Hematopoietic multipotent progenitor cell (in vitro differentiated cells): ENCODE measurements around the gene SULT1C3. TPM values are rescaled to one million over a fixed set of nuclear protein-coding genes. Genes with fewer than 3 reads are reported as not detected.

Source experiments
- DNase-seq, 3 donors: peaks; one replicate each; pipeline ENCODE4 v3.0.0-alpha.2; 2011 to 2015; ENCODE audit warnings: low read depth in 2 of 3, low spot score in 2 of 3
- total RNA-seq: library from RNA; depleted of rRNA; stranded (reverse); fragments of >200 nt; gene quantifications from one replicate; pipeline ENCODE4 v1.2.3, GENCODE V29; 2012

SULT1C3 gene
- total RNA-seq, 1 donor = not detected

DNA sequence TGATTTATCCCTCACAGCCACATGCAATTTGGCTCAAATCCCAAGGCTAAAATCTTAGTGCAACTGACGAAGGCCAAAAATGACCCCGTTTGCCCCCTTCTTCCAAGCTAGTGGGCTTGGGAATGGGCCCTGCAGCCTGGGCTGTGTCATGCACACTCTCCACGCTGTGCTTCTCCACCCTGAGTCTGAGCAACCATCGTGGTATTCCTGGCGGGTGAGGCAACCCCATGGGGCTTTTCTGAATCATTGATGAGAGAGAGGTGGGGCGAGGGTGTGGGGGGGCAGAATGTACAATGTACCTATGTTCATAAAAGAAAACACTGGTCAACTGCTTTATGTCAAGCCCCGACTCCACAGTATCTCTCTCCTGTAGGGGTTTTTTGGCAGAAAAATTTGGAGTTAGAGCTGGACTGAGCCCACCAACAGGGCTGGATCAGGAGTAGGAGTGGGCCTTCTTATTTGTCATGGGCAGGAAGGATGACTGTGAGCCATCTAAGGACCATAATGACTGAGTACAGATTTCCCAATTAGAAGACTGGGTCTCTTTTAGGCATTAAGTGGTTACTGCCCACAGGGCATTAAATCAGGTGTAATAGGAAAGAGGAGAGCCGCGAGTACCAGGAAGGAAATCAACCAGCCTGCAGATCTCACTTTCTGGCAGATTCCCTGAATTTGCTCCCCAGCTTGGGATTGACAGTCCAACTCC is 57.8 kb downstream of the SULT1C3 start:
- DNase-seq = no peak

DNA sequence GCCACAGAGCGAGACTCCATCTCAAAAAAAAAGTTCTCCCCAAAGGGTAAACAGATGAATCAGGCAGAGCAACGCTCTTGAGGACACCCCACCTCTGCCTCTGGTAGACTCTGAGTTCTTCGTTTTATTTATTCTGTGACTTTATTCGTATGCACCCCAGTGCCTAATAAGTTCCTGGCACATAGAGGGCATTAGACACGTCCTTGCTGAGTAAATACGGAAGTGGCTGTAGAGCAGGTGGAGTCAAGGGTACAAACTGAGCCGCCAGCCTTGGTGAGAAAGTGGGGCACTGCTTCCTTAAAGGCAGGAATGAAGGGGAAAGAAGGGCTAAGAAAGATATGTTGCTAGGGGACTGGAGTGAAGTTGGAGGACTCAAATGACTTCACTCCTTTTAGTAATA is 61.8 kb downstream of the SULT1C3 start:
- DNase-seq = no peak

DNA sequence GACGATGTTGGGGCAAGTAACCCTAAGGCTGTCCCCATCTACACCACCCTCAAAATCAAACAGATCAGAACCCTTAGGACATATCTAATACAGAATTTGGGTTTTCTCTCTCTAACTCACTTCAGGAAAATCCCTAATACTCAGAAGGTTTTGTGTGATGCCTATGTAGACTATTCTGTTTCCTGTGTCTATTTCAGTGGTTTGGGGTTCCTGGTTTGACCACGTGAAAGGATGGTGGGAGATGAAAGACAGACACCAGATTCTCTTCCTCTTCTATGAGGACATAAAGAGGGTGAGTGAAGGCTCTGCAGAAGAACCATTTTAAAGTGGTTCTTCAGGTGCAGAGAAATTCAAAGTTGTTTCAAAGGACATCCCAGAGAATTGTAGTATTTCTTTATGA is 65.2 kb downstream of the SULT1C3 start:
- DNase-seq = no peak

DNA sequence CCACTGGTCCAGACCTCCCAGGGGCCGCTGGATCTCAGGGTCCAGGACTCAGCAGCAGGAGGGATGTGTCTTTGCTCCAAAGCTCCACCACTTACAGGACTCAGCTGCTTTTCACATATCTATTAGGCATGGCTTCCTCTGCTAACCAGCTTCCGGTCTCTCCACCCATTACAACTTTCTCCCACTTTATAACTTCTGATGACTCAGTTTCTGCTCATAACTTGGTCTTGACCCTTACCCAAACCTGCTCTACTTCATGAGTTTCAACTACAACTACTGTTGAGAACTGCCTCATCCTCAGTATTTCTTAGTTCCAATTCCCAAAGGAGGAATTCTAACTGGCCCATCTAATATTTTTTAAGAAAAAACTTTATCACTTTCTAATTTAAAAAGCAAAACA is 66.1 kb downstream of the SULT1C3 start:
- DNase-seq = no peak

DNA sequence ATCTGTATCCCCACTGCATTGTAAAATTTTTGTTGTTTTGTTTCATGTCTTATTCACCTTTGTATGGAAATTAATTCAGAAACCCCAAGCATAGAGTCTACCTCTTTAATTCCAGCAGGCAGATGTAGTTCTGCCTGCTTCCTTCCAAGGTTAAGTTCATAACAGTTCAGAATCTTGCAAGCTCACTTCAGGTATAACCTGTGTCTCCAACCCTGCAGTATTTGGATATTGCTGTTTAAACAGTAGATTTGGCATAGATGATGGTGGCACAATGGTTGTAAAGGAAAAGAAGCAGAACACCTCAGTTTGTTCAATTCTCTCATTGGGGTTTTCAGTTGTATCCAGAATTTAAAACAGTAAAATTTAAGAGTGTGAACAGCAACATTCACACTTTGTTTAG is 70.1 kb downstream of the SULT1C3 start:
- no peak for DNase-seq

Other genes with a start within 250 kb of the SULT1C3 start
- gene SULT1C2, start 48.9 kb downstream of the SULT1C3 start, total RNA-seq = under 0.01 TPM
- 9.4 TPM for gene SULT1C4, start 138.0 kb downstream of the SULT1C3 start, total RNA-seq
- gene GCC2, start 209.2 kb downstream of the SULT1C3 start, total RNA-seq = 8.1 TPM